ELF-1 (cell line): ENCODE measurements around the gene FAM50B.

Source experiments
- DNase-seq: peaks from one replicate; pipeline ENCODE4 v3.0.0-alpha.2; 2016; ENCODE audit warnings: low read depth, low spot score

Gene FAM50B, protein sequence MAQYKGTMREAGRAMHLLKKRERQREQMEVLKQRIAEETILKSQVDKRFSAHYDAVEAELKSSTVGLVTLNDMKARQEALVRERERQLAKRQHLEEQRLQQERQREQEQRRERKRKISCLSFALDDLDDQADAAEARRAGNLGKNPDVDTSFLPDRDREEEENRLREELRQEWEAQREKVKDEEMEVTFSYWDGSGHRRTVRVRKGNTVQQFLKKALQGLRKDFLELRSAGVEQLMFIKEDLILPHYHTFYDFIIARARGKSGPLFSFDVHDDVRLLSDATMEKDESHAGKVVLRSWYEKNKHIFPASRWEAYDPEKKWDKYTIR

GRCh38 chr6:3848925-3849605 is at the start of gene FAM50B:
Gene FAM50B, plus strand, starts transcription at chr6:3849373. Its CDS starts 439 bp downstream, at chr6:3849812.
- DNase-seq = peak; percentile 97

GRCh38 chr6:3799719-3800118 is 49.5 kb upstream of the FAM50B start:
- no peak for DNase-seq

- peak; percentile 43 for DNase-seq
Observed at GRCh38 chr6:3800850-3801591, 48.2 kb upstream of the FAM50B start.

GRCh38 chr6:3801960-3802359 is 47.2 kb upstream of the FAM50B start:
- no peak for DNase-seq

- DNase-seq = peak; percentile 27
Observed at GRCh38 chr6:3803627-3804468, 45.3 kb upstream of the FAM50B start.

DNA sequence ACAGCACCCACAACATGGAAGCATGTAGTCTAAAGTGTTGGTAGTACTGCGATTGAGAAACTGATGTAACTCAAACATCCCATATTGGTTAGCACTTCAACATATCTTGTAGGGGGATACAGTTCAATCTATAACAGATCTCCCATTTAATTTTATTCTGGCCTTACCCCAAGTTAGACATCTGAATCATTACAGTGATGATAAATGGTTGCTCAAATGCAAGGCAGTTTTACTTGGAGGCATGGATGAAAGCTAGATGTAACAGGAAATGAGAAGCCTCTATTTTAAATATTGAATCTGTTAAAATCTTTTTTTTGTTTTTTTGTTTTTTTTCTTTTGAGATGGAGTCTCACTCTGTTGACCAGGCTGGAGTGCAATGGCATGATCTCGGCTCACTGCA is 44.2 kb upstream of the FAM50B start:
- no peak for DNase-seq

GRCh38 chr6:3805448-3806123 is 43.6 kb upstream of the FAM50B start:
- DNase-seq = no peak

DNA sequence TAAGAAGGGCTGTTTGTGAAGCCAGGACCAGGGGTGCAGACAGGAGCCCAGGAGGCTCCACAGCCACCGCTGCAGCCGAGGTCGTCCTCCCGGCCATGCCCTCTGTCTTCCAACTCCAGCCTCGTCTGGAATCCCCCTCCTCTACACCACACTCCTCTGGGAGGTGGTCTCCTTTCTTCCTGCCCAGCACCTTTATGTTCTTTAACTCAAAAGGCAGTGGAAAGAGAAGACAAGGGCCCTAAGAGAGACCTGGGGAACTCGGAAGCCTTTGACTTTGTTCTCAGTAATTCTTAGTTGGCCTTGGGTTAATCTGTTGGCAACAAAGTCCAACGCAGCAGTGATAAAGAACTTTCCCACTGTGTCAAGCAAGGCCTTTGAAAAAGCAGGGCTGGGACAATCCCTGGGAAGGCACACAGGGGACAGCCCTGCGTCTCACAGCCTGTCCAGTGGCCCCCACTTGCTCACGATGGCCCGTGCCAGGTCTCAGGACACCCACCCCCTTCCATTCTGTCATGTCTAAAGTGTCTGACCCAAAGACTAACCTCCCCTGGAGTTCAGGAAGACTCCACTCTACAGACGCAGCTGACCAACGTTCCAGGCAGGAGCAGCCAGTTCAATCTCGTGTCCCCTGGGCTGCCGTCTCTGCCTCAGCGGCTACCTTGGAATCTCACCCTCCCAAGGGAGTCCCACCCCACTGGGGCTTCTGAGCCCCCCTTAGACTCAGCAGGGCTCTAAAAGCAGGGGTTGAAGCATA is 42.8 kb upstream of the FAM50B start:
- no peak for DNase-seq

DNA sequence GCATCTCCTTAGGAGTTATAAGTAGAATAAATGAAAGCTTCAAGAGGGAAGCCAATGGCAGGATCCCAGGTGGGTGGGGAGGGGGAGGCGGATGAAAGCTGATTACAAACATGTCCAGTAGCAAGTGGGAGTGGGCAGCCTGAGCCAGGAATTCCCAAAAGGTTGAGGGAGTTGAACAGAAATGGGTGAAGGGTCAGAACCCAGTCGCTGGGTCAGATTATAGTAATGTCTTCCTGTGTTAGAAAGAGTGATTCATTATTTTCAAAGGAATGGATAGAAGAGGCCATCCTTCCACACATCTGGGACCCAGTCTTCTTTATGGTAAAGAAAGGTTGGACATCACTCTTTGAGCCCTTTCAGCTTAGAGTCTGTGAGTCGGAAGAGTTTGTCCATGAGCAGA is 41.0 kb upstream of the FAM50B start:
- DNase-seq = no peak

GRCh38 chr6:3808759-3809514 is 40.2 kb upstream of the FAM50B start:
- DNase-seq = peak; percentile 63

DNA sequence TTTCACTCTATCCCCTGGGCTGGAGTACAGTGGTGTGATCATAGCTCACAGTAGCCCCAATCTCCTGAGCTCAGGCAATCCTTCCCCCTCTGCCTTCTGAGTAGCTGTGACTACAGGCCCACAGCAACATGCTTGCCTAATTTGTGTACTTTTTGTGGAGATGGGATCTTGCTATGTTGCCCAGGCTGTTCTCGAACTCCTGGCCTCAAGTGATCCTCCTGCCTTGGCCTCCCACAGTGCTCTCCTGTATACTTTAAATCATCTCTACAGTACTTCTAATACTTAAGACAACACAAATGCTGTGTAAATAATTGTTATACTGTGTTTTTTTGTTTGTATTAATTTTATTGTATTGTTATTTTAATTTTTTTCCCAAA is 39.7 kb upstream of the FAM50B start:
- no peak for DNase-seq

DNA sequence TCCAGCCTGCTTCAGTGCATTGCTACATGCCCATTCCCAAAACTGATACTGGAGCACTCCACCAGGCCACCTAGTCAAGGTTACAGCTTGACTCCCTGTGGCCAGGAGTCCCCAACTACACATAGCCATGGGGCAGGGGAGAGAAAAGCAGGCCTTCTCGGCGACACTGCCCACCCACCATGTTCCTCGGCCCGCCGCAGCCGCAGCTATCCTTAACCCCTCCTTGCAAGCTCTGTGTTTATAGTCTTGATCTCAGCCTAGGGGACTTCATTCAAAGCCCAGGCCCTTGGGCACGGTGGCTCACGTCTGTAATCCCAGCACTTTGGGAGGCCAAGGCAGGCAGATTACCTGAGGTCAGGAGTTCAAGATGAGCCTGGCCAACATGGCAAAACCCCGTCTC is 39.2 kb upstream of the FAM50B start:
- no peak for DNase-seq

- DNase-seq = no peak
Observed at GRCh38 chr6:3811191-3811590, 38.0 kb upstream of the FAM50B start.

DNA sequence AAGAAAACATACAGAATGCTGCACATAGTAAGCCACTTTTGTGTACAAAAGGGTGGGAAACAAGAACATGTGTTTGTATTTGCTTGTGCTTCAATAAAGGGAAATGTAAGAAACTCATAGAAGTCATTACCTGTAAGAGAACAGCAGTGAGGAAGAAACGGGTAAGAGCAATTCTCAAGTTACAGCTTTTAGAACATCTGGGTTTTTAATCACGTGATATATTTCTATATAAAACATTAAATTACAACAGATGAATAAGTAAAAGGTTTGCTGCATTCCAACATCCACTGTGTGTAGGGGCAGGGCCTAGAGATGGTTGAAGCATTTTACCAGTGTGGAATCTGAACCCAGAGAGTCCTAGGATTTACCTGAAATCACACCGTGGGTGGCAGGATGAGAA is 36.6 kb upstream of the FAM50B start:
- DNase-seq = no peak

DNA sequence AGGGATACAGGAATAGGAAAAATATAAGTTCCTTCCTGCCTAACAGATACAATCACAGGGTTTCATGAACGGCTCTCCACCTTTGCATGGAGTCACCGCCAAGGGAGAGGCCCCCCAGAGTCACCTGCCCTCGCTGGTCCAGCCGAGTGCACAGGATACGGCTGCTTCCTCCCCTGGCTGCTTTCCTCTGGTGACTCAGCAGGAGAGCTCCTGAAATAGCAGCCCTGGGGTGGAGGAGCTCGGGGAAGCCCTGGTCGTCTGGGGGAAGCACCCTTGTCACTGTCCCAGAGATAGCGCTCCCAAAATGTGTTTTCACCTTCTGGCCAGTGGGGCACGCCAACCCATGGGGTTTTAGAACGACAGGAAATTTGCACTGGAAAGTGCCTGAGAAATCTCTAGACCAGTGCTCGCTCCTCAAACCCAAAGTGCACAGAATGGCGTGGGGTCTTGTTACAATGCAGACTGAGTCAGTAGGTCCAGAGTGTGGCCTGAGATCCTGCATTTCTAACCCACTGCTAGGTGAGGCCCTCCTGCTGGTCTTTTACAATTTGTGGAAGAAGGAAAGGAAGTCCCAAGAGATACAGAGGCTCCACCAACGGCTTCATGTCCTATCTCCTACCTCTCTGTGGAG is 35.9 kb upstream of the FAM50B start:
- DNase-seq = peak; percentile 44

GRCh38 chr6:3813918-3814317 is 35.3 kb upstream of the FAM50B start:
- no peak for DNase-seq

DNA sequence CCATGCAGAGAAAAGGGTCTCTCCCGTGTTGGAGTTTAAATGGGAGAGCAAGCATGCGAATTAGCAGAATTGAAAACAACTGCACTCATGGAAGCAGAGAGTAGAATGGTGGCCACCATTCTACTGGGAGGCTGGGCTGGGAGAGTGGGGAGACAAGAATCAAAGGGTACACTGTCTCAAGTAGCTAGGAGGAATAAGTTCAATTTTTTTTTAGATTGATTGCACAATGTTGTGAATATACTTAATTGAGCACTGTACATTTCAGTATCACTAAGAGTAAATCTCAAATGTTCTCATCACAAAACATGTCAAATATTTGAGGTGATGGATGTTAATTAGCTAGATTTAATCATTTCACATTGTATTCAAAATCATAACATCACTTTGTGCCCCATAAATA is 34.6 kb upstream of the FAM50B start:
- DNase-seq = no peak

DNA sequence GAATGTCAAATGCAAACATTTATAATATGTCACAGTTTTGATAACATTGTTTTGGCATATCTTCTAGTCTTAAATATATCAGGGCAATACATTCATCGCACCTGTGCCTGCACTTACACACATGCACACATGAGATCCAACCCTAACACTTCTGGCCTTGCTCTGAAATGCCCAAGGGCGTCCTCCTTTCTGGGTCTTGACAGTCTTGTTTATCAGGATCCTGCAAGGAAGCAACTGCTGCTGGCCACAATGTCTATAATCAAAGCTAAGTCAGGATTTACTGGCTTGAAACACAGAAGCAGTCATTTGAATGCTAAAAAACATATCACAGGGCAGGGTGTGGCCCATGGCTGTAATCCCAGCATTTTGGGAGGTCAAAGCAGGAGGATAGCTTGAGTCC is 32.9 kb upstream of the FAM50B start:
- peak; percentile 57 for DNase-seq
